Sigmoid colon (tissue), 7 donors: ENCODE data around the gene COL21A1. TPM values are rescaled to one million over a fixed set of nuclear protein-coding genes. Genes with fewer than 3 reads are reported as not detected.

Experiments
- DNase-seq: peaks from one replicate; pipeline ENCODE4 v3.0.0-alpha.2; 2019
- H3K27ac ChIP-seq, 4 donors: fragments of 200-600 bp; sonication (generic); one replicate each; pipeline ENCODE4 v1.5.1; 2016 to 2019; ENCODE audit warnings: mild to moderate bottlenecking in 1 of 4
- H3K27me3 ChIP-seq, 3 donors: fragments of 200-600 bp; sonication (generic); one replicate each; pipeline ENCODE4 v1.5.1; 2019; ENCODE audit warnings: mild to moderate bottlenecking in 1 of 3
- H3K36me3 ChIP-seq, 4 donors: fragments of 200-600 bp; sonication (generic); one replicate each; pipeline ENCODE4 v1.5.1; 2016 to 2019
- H3K4me1 ChIP-seq, 4 donors: fragments of 200-600 bp; sonication (generic); one replicate each; pipeline ENCODE4 v1.5.1; 2017 to 2019
- H3K4me3 ChIP-seq, 4 donors: fragments of 200-600 bp; sonication (generic); one replicate each; pipeline ENCODE4 v1.5.1; 2017 to 2019; ENCODE audit warnings: mild to moderate bottlenecking in 2 of 4, moderate library complexity in 1 of 4
- H3K9me3 ChIP-seq, 4 donors: fragments of 200-600 bp in 3 of 4; sonication (generic) in 3 of 4; one replicate each; pipeline versions ENCODE4 v1.5.1 to v1.6.1; 2013 to 2019
- CTCF ChIP-seq, 4 experiments: fragments of 450-650 bp in 3 of 4; fragments of 200-600 bp in 1 of 4; IDR thresholded peaks; one replicate each; pipeline ENCODE4 v1.5.1; 2016 to 2019; ENCODE audit warnings: antibody characterized with exemption in 4 of 4, mild to moderate bottlenecking in 3 of 4, moderate library complexity in 2 of 4
- EP300 ChIP-seq, 4 donors: sonication (generic); formaldehyde crosslinking; IDR thresholded peaks; one replicate each; pipeline ENCODE4 v1.6.1; 2017; ENCODE audit warnings: antibody characterized with exemption in 4 of 4
- POLR2A ChIP-seq, 2 donors: fragments of 450-650 bp; IDR thresholded peaks; one replicate each; pipeline ENCODE4 v1.6.1; 2016; ENCODE audit warnings: antibody characterized with exemption in 2 of 2, mild to moderate bottlenecking in 2 of 2, moderate library complexity in 2 of 2
- POLR2AphosphoS5 ChIP-seq, 4 donors: sonication (generic); formaldehyde crosslinking; IDR thresholded peaks; one replicate each; pipeline ENCODE4 v1.6.1; 2017; ENCODE audit warnings: antibody characterized with exemption in 4 of 4
- WGBS, 2 donors: extraction: QIAGEN DNeasy Blood & Tissue Kit; methylation state at CpG; one replicate each; pipeline ENCODE4 v1.1.7; 2013; 5-methylcytosine and 5-hydroxymethylcytosine counted together
- intact Hi-C: fragments of 100-400 bp; cut with DNase I; formaldehyde crosslinking; loops from one replicate; pipeline ENCODE4 v1.15.1; 2023
- polyA plus RNA-seq, 3 donors: library from polyadenylated mRNA; stranded (reverse); fragments of 200-250 nt; gene quantifications; one replicate each; pipeline ENCODE4 v1.2.3, GENCODE V29; 2013
- total RNA-seq, 4 donors: library from RNA; depleted of rRNA; stranded (reverse); fragments of >200 nt; gene quantifications; one replicate each; pipeline ENCODE4 v1.1.0, GENCODE V29; 2016
- donor health status: healthy with polysubstance abuse.
- donor health status: Bipolar disorder and iron deficiency.
- donor health status: healthy.

The COL21A1 gene
- total and polyA plus RNA-seq, 7 donors: 1.9 to 110 (median 35.2) TPM; not detected in 2

DNA sequence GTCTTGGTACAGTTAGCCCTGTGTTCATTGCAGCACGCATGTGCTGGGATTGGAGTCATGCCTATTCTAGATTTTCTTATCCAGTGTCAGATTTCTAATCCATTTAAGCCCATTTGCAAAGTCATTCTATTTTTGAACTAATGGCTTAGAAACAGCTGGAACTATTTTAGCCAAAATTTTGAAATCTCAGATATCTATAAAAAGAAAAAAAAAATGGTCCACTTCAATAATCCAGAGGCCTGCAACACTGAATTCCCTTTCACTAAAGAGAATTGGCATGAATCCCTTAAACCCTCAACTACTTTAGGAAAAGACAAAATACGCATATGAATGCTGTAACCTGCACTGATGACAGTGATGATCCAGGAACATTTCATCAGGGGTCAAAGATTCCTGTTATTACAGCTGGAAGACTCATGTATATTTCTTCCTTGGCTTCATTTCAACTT, 1.5 kb downstream of the COL21A1 start:
- TF ChIP-seq EP300 (IDR thresholded peaks at IDR 0.05) (no peak), POLR2AphosphoS5 (IDR thresholded peaks at IDR 0.05) (peak in 1 of 4 donors; percentile 14)
- Histone ChIP-seq H3K27me3 (no peaks in the 10 kb centered on the region), H3K4me3 (peak overlapping the region; percentile 56 to 62 (median 58)), H3K9me3 (no peaks in the 10 kb centered on the region), H3K36me3 (no peaks in the 10 kb centered on the region), H3K4me1 (peaks cover 0 to 74% (median 50%) of the 10 kb centered on the region in 4 donors), H3K27ac (peak overlapping the region; percentile 77 to 80 (median 78))
- no peak for DNase-seq
- WGBS, 2 donors: 23 to 30% methylated on average over 2 of the region's 2 CpGs
- intact Hi-C loops: no loop called here

DNA sequence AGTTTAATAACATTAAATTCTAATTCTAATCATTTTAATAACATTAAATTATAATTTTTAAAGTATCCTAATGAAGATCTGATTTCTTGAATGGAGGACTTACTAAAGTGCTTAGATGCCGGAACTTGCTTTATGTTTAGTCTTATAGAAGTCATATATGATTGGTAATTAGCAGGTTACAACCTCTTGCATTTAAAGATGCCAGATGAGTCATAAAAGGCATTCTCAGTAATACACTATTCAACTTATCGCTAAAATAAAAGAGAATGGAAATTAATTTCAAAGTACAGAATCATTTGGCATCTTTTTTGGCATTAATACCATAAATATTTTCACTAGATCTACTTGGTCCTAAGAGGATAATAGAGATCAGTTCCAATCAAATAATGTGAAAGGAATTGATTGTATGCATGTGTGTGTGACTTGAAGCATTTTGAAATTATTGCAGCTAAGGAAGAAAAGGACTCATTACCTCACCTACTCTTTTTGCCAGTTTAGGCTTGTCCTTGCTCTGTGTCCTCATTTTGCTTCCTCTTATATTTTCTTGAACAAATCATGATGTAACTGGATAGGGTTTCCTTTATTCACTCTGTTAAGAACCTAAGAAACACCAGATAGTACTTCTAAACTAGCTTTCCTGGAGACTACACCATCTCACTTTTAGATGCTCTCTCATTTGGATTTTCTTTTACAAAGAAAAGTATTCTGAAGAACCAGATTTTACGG, 2.7 kb downstream of the COL21A1 start:
- no peaks in the 10 kb centered on the region for H3K36me3 ChIP-seq
- H3K4me3 ChIP-seq: no peak overlapping the region
- peaks cover 0 to 77% (median 57%) of the 10 kb centered on the region in 4 donors for H3K4me1 ChIP-seq
- intact Hi-C loops: no loop called here
- TF ChIP-seq POLR2A (IDR thresholded peaks at IDR 0.05): no peak
- no peak for TF ChIP-seq CTCF (IDR thresholded peaks at IDR 0.05)
- TF ChIP-seq POLR2AphosphoS5 (IDR thresholded peaks at IDR 0.05): no peak
- no peaks in the 10 kb centered on the region for H3K9me3 ChIP-seq
- 94 to 98% methylated on average over 3 of the region's 3 CpGs for WGBS, 2 donors
- no peaks in the 10 kb centered on the region for H3K27me3 ChIP-seq
- peak overlapping the region; percentile 77 to 80 (median 78) for H3K27ac ChIP-seq
- DNase-seq: no peak

- no peaks in the 10 kb centered on the region for H3K9me3 ChIP-seq
- H3K36me3 ChIP-seq: no peaks in the 10 kb centered on the region
- intact Hi-C loops: no loop called here
- no peak overlapping the region for H3K4me3 ChIP-seq
- peaks cover 0 to 81% (median 60%) of the 10 kb centered on the region in 4 donors for H3K4me1 ChIP-seq
- peak overlapping the region; percentile 41 to 80 (median 78) for H3K27ac ChIP-seq
- no peak for DNase-seq
- H3K27me3 ChIP-seq: no peaks in the 10 kb centered on the region
- TF ChIP-seq EP300 (IDR thresholded peaks at IDR 0.05): no peak
- no peak for TF ChIP-seq CTCF (IDR thresholded peaks at IDR 0.05)
- no peak for TF ChIP-seq POLR2A (IDR thresholded peaks at IDR 0.05)
- no peak for TF ChIP-seq POLR2AphosphoS5 (IDR thresholded peaks at IDR 0.05)
These were observed 3.3 kb downstream of the COL21A1 start for GRCh38 chr6:56244089-56244488.

DNA sequence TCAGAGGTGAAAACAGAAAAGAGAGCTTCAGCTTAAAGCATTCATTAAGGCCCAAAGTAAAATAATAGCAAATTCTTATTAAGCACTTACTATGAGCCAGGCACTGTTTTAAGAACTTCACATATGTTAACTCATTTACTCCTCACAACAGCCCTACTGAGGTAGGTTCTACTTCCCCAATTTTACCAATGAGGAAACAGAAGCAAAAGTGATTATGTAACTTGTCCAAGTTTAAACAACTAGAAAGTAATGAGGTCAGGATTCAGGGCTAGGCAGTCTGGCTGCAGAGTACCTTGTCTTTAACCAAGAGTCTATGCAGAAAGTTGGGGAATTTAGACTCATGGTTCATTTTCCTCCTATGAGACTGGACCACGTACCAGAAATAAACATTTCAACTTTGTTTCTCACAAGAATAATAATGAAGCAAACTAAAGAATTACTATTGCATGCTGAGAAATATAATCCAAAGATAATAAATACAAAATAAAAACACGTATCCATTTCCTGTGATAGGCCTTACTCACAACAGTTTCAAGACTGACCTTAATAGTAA, 3.8 kb downstream of the COL21A1 start:
- no peak for TF ChIP-seq POLR2AphosphoS5 (IDR thresholded peaks at IDR 0.05)
- TF ChIP-seq POLR2A (IDR thresholded peaks at IDR 0.05): no peak
- TF ChIP-seq CTCF (IDR thresholded peaks at IDR 0.05): no peak
- no peak for TF ChIP-seq EP300 (IDR thresholded peaks at IDR 0.05)
- Histone ChIP-seq H3K4me3 (no peak overlapping the region), H3K27me3 (no peaks in the 10 kb centered on the region), H3K4me1 (peaks cover 0 to 86% (median 62%) of the 10 kb centered on the region in 4 donors), H3K27ac (peak overlapping the region; percentile 41 to 80 (median 78)), H3K36me3 (no peaks in the 10 kb centered on the region), H3K9me3 (no peaks in the 10 kb centered on the region)
- no peak for DNase-seq
- intact Hi-C loops: no loop called here
- 74 to 79% methylated on average over 2 of the region's 2 CpGs for whole genome bisulfite sequencing, 2 donors

- Histone ChIP-seq H3K27ac (peak overlapping the region; percentile 21 to 80 (median 72)), H3K4me3 (no peak overlapping the region)
- 7 to 21% methylated on average over 2 of the region's 2 CpGs for WGBS, 2 donors
These were observed 5.0 kb downstream of the COL21A1 start for GRCh38 chr6:56242346-56242745.

More at GRCh38 chr6:56242346-56242745, 5.0 kb downstream of the COL21A1 start:
- TF ChIP-seq POLR2A (IDR thresholded peaks at IDR 0.05) (no peak), CTCF (IDR thresholded peaks at IDR 0.05) (no peak), EP300 (IDR thresholded peaks at IDR 0.05) (no peak), POLR2AphosphoS5 (IDR thresholded peaks at IDR 0.05) (no peak)
- peaks cover 0 to 92% (median 59%) of the 10 kb centered on the region in 4 donors for H3K4me1 ChIP-seq
- H3K36me3 ChIP-seq: no peaks in the 10 kb centered on the region
- intact Hi-C loops: no loop called here
- H3K9me3 ChIP-seq: no peaks in the 10 kb centered on the region
- no peaks in the 10 kb centered on the region for H3K27me3 ChIP-seq
- no peak for DNase-seq
